Measurements from ENCODE around the gene GRK6. TPM values are rescaled to one million over a fixed set of nuclear protein-coding genes. Genes with fewer than 3 reads are reported as not detected.

Gene GRK6
- total and polyA plus RNA-seq, 9 of the 15 experiments (the other 6 are each of a cell fraction or from before 2014, with no cell fraction given), result 0.63 to 122 (median 44.5) TPM

DNA sequence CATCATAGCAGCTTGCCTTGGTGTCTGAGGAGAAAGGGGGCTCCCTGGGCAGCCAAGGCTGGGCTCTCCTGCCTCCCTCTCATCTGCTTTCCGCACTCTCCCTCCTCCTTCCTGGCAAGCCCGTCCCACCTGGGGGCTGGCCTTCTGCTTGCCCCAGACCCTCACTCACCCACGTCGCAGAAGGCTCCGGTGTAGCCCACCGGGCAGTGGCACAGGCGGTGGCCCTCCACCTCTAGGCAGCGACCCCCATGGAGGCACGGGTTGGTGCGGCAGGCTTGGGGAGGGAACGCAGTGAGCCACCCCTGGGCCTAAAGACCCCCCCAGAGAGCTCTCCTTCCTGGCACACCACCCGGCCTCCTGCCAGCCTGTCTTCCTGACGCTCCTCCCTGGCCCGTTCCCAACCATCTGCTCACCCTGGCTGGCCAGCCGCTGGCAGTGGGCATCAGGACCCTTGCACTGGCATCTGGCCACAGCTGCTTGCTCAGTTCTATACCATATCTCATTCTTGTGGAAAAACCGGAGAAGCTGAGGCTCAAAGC is 21.8 kb upstream of the GRK6 start (continued):
- TF ChIP-seq, protein P1, sequence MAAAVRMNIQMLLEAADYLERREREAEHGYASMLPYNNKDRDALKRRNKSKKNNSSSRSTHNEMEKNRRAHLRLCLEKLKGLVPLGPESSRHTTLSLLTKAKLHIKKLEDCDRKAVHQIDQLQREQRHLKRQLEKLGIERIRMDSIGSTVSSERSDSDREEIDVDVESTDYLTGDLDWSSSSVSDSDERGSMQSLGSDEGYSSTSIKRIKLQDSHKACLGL (CRISPR knock-in tag; IDR thresholded peaks at IDR 0.05; ENCODE audit: borderline replicate concordance, poor library complexity, severe bottlenecking), result no peak
- TF ChIP-seq, protein P2, sequence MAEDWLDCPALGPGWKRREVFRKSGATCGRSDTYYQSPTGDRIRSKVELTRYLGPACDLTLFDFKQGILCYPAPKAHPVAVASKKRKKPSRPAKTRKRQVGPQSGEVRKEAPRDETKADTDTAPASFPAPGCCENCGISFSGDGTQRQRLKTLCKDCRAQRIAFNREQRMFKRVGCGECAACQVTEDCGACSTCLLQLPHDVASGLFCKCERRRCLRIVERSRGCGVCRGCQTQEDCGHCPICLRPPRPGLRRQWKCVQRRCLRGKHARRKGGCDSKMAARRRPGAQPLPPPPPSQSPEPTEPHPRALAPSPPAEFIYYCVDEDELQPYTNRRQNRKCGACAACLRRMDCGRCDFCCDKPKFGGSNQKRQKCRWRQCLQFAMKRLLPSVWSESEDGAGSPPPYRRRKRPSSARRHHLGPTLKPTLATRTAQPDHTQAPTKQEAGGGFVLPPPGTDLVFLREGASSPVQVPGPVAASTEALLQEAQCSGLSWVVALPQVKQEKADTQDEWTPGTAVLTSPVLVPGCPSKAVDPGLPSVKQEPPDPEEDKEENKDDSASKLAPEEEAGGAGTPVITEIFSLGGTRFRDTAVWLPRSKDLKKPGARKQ (CRISPR knock-in tag; IDR thresholded peaks at IDR 0.05), result no peak
- TF ChIP-seq, protein P3, sequence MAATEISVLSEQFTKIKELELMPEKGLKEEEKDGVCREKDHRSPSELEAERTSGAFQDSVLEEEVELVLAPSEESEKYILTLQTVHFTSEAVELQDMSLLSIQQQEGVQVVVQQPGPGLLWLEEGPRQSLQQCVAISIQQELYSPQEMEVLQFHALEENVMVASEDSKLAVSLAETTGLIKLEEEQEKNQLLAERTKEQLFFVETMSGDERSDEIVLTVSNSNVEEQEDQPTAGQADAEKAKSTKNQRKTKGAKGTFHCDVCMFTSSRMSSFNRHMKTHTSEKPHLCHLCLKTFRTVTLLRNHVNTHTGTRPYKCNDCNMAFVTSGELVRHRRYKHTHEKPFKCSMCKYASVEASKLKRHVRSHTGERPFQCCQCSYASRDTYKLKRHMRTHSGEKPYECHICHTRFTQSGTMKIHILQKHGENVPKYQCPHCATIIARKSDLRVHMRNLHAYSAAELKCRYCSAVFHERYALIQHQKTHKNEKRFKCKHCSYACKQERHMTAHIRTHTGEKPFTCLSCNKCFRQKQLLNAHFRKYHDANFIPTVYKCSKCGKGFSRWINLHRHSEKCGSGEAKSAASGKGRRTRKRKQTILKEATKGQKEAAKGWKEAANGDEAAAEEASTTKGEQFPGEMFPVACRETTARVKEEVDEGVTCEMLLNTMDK (IDR thresholded peaks at IDR 0.05; ENCODE audit: borderline replicate concordance, insufficient read depth, low read depth, low read length, poor library complexity, severe bottlenecking), result no peak
- no peak for TF ChIP-seq TGIF2 (CRISPR knock-in tag; IDR thresholded peaks at IDR 0.05)
- no peak for TF ChIP-seq GABPA (tag; conservative IDR thresholded peaks at IDR 0.05; ENCODE audit: low read depth)
- no peak for TF ChIP-seq RUNX1 (IDR thresholded peaks at IDR 0.05; ENCODE audit: low read depth)
- TF ChIP-seq ZNF445 (CRISPR knock-in tag; IDR thresholded peaks at IDR 0.05; ENCODE audit: low read depth), result no peak
- TF ChIP-seq U2AF1 (optimal IDR thresholded peaks at IDR 0.05; ENCODE audit: low read depth, low read length), result no peak
- TF ChIP-seq ZNF324 (CRISPR knock-in tag; IDR thresholded peaks at IDR 0.05), result no peak
- TF ChIP-seq, protein P4, sequence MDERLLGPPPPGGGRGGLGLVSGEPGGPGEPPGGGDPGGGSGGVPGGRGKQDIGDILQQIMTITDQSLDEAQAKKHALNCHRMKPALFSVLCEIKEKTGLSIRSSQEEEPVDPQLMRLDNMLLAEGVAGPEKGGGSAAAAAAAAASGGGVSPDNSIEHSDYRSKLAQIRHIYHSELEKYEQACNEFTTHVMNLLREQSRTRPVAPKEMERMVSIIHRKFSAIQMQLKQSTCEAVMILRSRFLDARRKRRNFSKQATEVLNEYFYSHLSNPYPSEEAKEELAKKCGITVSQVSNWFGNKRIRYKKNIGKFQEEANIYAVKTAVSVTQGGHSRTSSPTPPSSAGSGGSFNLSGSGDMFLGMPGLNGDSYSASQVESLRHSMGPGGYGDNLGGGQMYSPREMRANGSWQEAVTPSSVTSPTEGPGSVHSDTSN (CRISPR knock-in tag; IDR thresholded peaks at IDR 0.05; ENCODE audit: low read depth), result no peak
- TF ChIP-seq, protein P4 (tag; conservative IDR thresholded peaks at IDR 0.05; ENCODE audit: low read depth), result no peak
- TF ChIP-seq CEBPB (tag; IDR thresholded peaks at IDR 0.05), result no peak
- TF ChIP-seq MXI1 (IDR thresholded peaks at IDR 0.05; ENCODE audit: low read depth, low read length), result no peak
- TF ChIP-seq, protein P5, sequence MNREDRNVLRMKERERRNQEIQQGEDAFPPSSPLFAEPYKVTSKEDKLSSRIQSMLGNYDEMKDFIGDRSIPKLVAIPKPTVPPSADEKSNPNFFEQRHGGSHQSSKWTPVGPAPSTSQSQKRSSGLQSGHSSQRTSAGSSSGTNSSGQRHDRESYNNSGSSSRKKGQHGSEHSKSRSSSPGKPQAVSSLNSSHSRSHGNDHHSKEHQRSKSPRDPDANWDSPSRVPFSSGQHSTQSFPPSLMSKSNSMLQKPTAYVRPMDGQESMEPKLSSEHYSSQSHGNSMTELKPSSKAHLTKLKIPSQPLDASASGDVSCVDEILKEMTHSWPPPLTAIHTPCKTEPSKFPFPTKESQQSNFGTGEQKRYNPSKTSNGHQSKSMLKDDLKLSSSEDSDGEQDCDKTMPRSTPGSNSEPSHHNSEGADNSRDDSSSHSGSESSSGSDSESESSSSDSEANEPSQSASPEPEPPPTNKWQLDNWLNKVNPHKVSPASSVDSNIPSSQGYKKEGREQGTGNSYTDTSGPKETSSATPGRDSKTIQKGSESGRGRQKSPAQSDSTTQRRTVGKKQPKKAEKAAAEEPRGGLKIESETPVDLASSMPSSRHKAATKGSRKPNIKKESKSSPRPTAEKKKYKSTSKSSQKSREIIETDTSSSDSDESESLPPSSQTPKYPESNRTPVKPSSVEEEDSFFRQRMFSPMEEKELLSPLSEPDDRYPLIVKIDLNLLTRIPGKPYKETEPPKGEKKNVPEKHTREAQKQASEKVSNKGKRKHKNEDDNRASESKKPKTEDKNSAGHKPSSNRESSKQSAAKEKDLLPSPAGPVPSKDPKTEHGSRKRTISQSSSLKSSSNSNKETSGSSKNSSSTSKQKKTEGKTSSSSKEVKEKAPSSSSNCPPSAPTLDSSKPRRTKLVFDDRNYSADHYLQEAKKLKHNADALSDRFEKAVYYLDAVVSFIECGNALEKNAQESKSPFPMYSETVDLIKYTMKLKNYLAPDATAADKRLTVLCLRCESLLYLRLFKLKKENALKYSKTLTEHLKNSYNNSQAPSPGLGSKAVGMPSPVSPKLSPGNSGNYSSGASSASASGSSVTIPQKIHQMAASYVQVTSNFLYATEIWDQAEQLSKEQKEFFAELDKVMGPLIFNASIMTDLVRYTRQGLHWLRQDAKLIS (CRISPR knock-in tag; IDR thresholded peaks at IDR 0.05), result no peak
- TF ChIP-seq, protein P6, sequence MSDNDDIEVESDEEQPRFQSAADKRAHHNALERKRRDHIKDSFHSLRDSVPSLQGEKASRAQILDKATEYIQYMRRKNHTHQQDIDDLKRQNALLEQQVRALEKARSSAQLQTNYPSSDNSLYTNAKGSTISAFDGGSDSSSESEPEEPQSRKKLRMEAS (CRISPR knock-in tag; IDR thresholded peaks at IDR 0.05), result peak; percentile 40; the same call in 1 of the 2 replicates
- TF ChIP-seq FOXA3 (CRISPR knock-in tag; conservative IDR thresholded peaks at IDR 0.05 in 1 of 2, IDR thresholded peaks at IDR 0.05 in 1 of 2), result peak in 1 of 2 experiments; percentile 49; a peak in 1 of 4 replicates

Data from K562 (cell line).